WERI-Rb-1 (cell line): ENCODE results near the gene ANXA2.
"Not testable (repeated sequence)": the region's sequence is repeated elsewhere in the genome, so short reads cannot be mapped to it uniquely, and the experiment has no call there.

Source experiments
- DNase-seq: peaks from one replicate; pipeline ENCODE4 v3.0.0-alpha.2; 2020
- H3K27ac ChIP-seq: fragments of 250-450 bp; sonication (Bioruptor Pico); 2 replicates; pipeline ENCODE4 v1.5.1; 2020; ENCODE audit warnings: mild to moderate bottlenecking, moderate library complexity
- H3K27me3 ChIP-seq: fragments of 250-450 bp; sonication (Bioruptor Pico); 2 replicates; pipeline ENCODE4 v1.5.1; 2021; ENCODE audit warnings: mild to moderate bottlenecking, low read depth, moderate library complexity; ENCODE audit not compliant: insufficient read depth, severe bottlenecking
- H3K36me3 ChIP-seq: fragments of 250-450 bp; sonication (Bioruptor Pico); 2 replicates; pipeline ENCODE4 v1.5.1; 2020; ENCODE audit warnings: mild to moderate bottlenecking, moderate library complexity
- H3K4me3 ChIP-seq: 2 replicates; pipeline ENCODE4 v1.5.1; 2011; ENCODE audit warnings: low read depth, mild to moderate bottlenecking, control low read depth, low read length
- H3K9me3 ChIP-seq: fragments of 250-450 bp; sonication (Bioruptor Pico); 2 replicates; pipeline ENCODE4 v1.5.1; 2021; ENCODE audit warnings: mild to moderate bottlenecking, moderate library complexity; ENCODE audit not compliant: severe bottlenecking
- TF ChIP-seq, protein P1 (sequence below): IDR thresholded peaks from 2 replicates; pipeline ENCODE4 v1.5.1; 2011; ENCODE audit warnings: low read depth, mild to moderate bottlenecking, control low read depth, inconsistent platforms, low read length

Gene ANXA2

DNA sequence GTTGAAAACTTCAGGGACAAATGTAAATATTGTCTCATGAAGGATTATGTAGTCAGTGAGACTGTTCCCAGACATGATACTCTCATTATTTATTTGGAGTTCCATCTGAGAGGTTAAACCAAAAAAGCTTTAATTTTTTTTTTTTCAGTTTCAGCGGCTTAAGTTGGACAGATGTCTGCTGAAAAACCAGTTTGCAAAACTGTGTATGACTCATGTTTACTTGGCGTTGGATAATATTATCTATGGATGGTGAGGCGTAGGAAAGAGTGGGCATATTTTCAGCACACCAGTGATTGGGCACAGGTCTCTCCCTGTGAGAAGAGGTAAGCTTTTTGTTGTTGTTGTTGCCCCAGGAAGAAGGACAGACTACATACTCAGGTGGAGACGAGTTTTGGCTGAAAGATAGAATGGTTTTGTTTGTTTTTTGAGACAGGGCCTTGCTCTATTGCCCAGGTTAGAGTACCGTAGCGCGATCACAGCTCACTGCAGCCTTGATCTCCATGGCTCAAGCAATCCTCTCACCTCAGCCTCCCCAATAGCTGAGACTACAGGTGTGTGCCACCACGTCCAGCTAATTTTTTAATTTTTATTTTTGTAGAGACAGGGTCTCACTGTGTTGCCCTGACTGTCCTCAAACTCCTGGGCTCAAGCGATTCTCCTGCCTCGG lies 16.4 kb upstream of the ANXA2 start:
- TF ChIP-seq, protein P1, sequence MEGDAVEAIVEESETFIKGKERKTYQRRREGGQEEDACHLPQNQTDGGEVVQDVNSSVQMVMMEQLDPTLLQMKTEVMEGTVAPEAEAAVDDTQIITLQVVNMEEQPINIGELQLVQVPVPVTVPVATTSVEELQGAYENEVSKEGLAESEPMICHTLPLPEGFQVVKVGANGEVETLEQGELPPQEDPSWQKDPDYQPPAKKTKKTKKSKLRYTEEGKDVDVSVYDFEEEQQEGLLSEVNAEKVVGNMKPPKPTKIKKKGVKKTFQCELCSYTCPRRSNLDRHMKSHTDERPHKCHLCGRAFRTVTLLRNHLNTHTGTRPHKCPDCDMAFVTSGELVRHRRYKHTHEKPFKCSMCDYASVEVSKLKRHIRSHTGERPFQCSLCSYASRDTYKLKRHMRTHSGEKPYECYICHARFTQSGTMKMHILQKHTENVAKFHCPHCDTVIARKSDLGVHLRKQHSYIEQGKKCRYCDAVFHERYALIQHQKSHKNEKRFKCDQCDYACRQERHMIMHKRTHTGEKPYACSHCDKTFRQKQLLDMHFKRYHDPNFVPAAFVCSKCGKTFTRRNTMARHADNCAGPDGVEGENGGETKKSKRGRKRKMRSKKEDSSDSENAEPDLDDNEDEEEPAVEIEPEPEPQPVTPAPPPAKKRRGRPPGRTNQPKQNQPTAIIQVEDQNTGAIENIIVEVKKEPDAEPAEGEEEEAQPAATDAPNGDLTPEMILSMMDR, result no peak
- no peak for DNase-seq
- no peaks in the 10 kb centered on the region for H3K36me3 ChIP-seq
- H3K9me3 ChIP-seq, result no peaks in the 10 kb centered on the region
- no peaks in the 10 kb centered on the region for H3K27me3 ChIP-seq
- H3K27ac ChIP-seq, result no peak overlapping the region
- H3K4me3 ChIP-seq, result no peak overlapping the region

DNA sequence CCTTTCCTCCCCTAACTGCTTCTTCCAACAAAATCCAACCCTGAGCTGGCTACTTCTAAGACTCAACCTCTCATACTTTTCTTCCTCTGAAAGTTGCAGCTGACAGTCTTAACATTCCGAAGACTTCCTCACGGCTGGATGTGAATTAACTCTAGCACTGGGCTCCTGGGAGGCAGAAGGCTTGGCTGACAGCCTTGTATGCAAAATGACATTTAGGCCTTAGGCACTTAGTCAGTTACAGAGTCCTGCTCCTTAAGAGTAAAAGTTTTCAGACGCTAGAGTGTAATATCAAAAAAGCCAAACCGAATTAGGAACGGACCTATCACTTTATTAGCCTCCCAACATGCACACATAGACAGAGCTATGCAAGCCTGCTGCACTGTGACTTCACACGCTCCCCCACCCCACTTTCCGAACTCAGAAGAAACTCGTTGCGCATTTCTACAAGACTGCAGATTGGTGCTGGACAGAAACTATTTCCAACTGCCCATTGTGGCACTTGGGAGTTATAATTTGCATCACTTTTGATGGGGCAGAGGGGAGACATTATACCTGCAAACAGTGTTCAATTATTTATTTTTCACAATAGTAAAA lies 15.5 kb upstream of the ANXA2 start:
- Histone ChIP-seq H3K36me3 (no peaks in the 10 kb centered on the region), H3K9me3 (no peaks in the 10 kb centered on the region), H3K27me3 (no peaks in the 10 kb centered on the region), H3K27ac (no peak overlapping the region), H3K4me3 (no peak overlapping the region)
- DNase-seq, result no peak
- TF ChIP-seq, protein P1, result no peak

DNA sequence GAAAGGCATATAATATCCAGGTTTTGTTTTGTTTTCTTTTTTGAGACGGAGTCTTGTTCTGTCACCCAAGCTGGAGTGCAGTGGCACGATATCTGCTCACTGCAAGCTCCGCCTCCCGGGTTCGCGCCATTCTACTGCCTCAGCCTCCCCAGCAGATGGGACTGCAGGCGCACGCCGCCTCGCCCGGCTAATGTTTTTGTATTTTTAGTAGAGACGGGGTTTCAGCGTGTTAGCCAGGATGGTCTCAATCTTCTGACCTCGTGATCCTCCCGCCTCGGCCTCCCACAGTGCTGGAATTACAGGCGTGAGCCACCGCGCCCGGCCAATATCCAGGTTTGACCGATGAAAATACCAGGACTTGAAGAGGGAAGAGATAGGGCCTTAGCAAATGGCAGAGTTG lies 15.0 kb upstream of the ANXA2 start:
- DNase-seq, H3K27me3 ChIP-seq, H3K27ac ChIP-seq, H3K9me3 ChIP-seq, H3K36me3 ChIP-seq, H3K4me3 ChIP-seq: not testable (repeated sequence)

DNA sequence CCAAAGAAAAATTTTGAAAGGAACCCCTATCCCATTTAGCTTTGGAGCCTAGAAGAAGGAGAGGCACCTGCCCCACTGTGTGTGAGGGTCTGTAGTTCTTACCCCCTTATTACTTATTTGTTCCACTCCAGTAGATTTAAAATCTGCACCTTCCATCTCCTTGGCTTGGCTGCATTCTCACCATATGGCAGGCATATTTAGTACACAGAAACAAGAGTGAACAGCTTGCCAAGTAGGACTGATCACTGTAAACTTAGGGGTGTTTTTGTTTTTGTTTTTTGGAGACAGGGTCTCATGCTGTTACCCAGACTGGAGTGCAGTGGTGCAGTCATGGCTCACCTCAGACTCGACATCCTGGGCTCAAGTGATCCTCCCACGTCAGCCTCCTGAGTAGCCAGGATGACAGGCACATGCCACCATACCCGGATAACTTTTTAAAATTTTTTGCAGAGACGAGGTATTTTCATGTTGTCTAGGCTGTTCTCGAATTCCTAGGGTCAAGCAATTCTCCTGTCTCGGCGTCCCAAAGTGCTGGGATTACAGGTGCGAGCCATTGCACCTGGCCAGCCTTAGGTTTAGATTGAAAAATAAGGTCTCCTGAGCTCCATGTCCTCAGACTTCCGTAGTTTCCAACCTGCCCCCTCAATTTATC lies 14.1 kb upstream of the ANXA2 start:
- DNase-seq, result no peak
- no peak overlapping the region for H3K27ac ChIP-seq
- H3K27me3 ChIP-seq, result no peaks in the 10 kb centered on the region
- no peak overlapping the region for H3K4me3 ChIP-seq
- TF ChIP-seq, protein P1, result no peak
- H3K9me3 ChIP-seq, result no peaks in the 10 kb centered on the region
- H3K36me3 ChIP-seq, result no peaks in the 10 kb centered on the region

DNA sequence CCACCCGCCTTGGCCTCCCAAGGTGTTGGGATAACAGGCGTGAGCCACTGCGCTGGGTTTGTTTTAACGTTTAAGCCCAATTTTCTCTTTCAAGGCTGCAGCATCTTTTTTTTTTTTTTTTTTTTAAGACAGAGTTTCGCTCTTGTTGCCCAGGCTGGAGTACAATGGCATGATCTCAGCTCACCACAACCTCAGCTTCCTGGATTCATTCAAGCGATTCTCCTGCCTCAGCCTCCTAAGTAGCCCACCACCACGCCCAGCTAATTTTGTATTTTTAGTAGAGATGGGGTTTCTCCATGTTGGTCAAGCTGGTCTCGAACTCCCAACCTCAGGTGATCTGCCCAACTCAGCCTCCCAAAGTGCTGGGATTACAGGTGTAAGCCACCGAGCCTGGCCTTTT lies 12.6 kb upstream of the ANXA2 start:
- H3K9me3 ChIP-seq, DNase-seq, H3K27ac ChIP-seq: not testable (repeated sequence)

DNA sequence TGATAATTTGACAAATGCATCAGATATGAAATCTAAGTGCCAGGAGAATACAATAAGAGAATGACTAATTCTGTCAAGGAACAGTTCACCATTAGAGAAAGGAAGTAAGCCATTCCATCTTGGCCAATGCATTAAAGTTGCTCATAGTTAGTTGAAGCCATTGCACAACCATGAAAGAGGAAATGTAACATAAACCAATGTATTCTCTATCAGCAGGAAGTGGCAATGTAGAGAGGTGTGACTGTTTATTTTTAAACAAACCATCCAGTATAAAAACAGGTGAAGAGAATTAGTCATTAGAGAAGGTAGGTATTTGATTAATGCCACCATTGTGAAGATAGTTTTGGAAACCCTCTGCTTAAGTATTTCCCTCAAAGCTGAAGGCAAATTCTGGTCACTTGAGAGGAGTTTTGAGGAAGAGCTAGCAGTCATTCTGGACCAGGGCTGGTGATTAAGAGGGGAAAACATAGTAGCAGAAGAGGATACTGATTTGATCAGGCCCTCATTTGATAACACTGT lies 10.7 kb upstream of the ANXA2 start:
- Histone ChIP-seq H3K9me3 (no peaks in the 10 kb centered on the region), H3K4me3 (no peak overlapping the region), H3K27ac (no peak overlapping the region), H3K36me3 (no peaks in the 10 kb centered on the region), H3K27me3 (no peaks in the 10 kb centered on the region)
- TF ChIP-seq, protein P1, result no peak
- DNase-seq, result no peak

More for the DNA sequence above, 12.6 kb upstream of the ANXA2 start:
- not testable (repeated sequence) for H3K4me3 ChIP-seq, H3K36me3 ChIP-seq, H3K27me3 ChIP-seq
